CD14-positive monocyte (primary cell): Measurements from ENCODE around the gene TRAM2. TPM values are rescaled to one million over a fixed set of nuclear protein-coding genes. Genes with fewer than 3 reads are reported as not detected.

Source experiments
- DNase-seq, 3 donors: peaks; one replicate each; pipeline ENCODE4 v3.0.0-alpha.2; 2011 to 2022
- H2AFZ ChIP-seq: 2 replicates; pipeline ENCODE4 v1.6.0; 2012; ENCODE audit warnings: mild to moderate bottlenecking, low read depth, low read length, inconsistent platforms; ENCODE audit not compliant: insufficient read depth, poor library complexity, severe bottlenecking
- H3K27ac ChIP-seq, 2 donors: 1 replicate in 1 of 2; 2 replicates in 1 of 2; pipeline ENCODE4 v1.5.1; 2012 to 2013; ENCODE audit warnings: low read length in 2 of 2, control low read depth in 1 of 2, inconsistent platforms in 1 of 2, low read depth in 1 of 2, mild to moderate bottlenecking in 1 of 2
- H3K27me3 ChIP-seq, 2 donors: one replicate each; pipeline versions ENCODE4 v1.6.0 to v1.6.1; 2011 to 2013; ENCODE audit warnings: low read length in 2 of 2; ENCODE audit not compliant: control insufficient read depth in 2 of 2, insufficient read depth in 2 of 2
- H3K36me3 ChIP-seq, 2 donors: replicated peaks in 1 of 2; 1 replicate in 1 of 2; 2 replicates in 1 of 2; pipeline versions ENCODE4 v1.5.1 to v1.6.1; 2012 to 2013; ENCODE audit warnings: low read length in 2 of 2, control low read depth in 1 of 2, inconsistent platforms in 1 of 2, mild to moderate bottlenecking in 1 of 2; ENCODE audit not compliant: insufficient read depth in 2 of 2, control insufficient read depth in 1 of 2
- H3K4me1 ChIP-seq, 2 donors: 1 replicate in 1 of 2; 2 replicates in 1 of 2; pipeline versions ENCODE4 v1.5.1 to v1.6.1; 2012 to 2013; ENCODE audit warnings: low read length in 2 of 2, control low read depth in 1 of 2, inconsistent platforms in 1 of 2, mild to moderate bottlenecking in 1 of 2, moderate library complexity in 1 of 2; ENCODE audit not compliant: insufficient read depth in 2 of 2, control insufficient read depth in 1 of 2
- H3K4me2 ChIP-seq: replicated peaks from 2 replicates; pipeline ENCODE3; 2012; ENCODE audit warnings: low read length, moderate library complexity, mild to moderate bottlenecking; ENCODE audit not compliant: poor library complexity, severe bottlenecking; ENCODE audit errors: extremely low read depth
- H3K4me3 ChIP-seq, 3 experiments: fragments of 200-600 bp in 1 of 3; sonication (generic) in 1 of 3; replicated peaks in 1 of 3; 1 replicate in 2 of 3; 2 replicates in 1 of 3; pipeline ENCODE4 v1.5.1; 2011 to 2013; ENCODE audit warnings: low read length in 3 of 3, mild to moderate bottlenecking in 3 of 3, control low read depth in 2 of 3, low read depth in 2 of 3, inconsistent platforms in 1 of 3, moderate library complexity in 1 of 3
- H3K79me2 ChIP-seq: 2 replicates; pipeline ENCODE4 v1.6.0; 2012; ENCODE audit warnings: mild to moderate bottlenecking, control low read depth, inconsistent platforms, low read length, moderate library complexity; ENCODE audit not compliant: insufficient read depth
- H3K9ac ChIP-seq: 2 replicates; pipeline ENCODE4 v1.6.0; 2017; ENCODE audit warnings: low read length, mild to moderate bottlenecking; ENCODE audit not compliant: insufficient read depth, poor library complexity, severe bottlenecking
- H3K9me3 ChIP-seq, 2 donors: replicated peaks in 1 of 2; 1 replicate in 1 of 2; 2 replicates in 1 of 2; pipeline versions ENCODE4 v1.5.1 to v1.6.1; 2012 to 2013; ENCODE audit warnings: low read length in 2 of 2, control low read depth in 1 of 2; ENCODE audit not compliant: control insufficient read depth in 1 of 2, insufficient read depth in 1 of 2
- H4K20me1 ChIP-seq: 2 replicates; pipeline ENCODE4 v1.6.0; 2012; ENCODE audit warnings: mild to moderate bottlenecking, low read length, control low read depth, moderate library complexity; ENCODE audit not compliant: insufficient read depth
- H3K27ac Mint-ChIP-seq, 7 donors: one replicate each; pipeline ENCODE4 v1.8.0; 2020; ENCODE audit warnings: mild to moderate bottlenecking in 7 of 7, mixed read lengths in 7 of 7, moderate library complexity in 6 of 7, inconsistent platforms in 2 of 7
- H3K27me3 Mint-ChIP-seq, 3 donors: one replicate each; pipeline ENCODE4 v1.8.0; 2021 to 2022; ENCODE audit warnings: low read depth in 3 of 3, mild to moderate bottlenecking in 3 of 3, mixed read lengths in 3 of 3, moderate library complexity in 3 of 3, inconsistent platforms in 1 of 3
- H3K36me3 Mint-ChIP-seq, 2 donors: one replicate each; pipeline ENCODE4 v1.8.0; 2020; ENCODE audit warnings: mixed read lengths in 2 of 2, inconsistent platforms in 1 of 2, mild to moderate bottlenecking in 1 of 2
- H3K4me1 Mint-ChIP-seq: one replicate; pipeline ENCODE4 v1.8.0; 2020; ENCODE audit warnings: mild to moderate bottlenecking, mixed read lengths
- H3K4me3 Mint-ChIP-seq, 2 donors: one replicate each; pipeline ENCODE4 v1.8.0; 2020; ENCODE audit warnings: mild to moderate bottlenecking in 2 of 2, mixed read lengths in 2 of 2, moderate library complexity in 1 of 2
- H3K9me3 Mint-ChIP-seq, 7 donors: one replicate each; pipeline ENCODE4 v1.8.0; 2020 to 2022; ENCODE audit warnings: mixed read lengths in 7 of 7, mild to moderate bottlenecking in 6 of 7, moderate library complexity in 6 of 7, inconsistent platforms in 2 of 7
- WGBS: methylation state at CpG from one replicate; pipeline ENCODE4 v1.1.5; 2013; ENCODE audit warnings: missing lambda C conversion rate; ENCODE audit not compliant: insufficient coverage; 5-methylcytosine and 5-hydroxymethylcytosine counted together
- intact Hi-C, 2 donors: fragments of 100-400 bp; cut with micrococcal nuclease; formaldehyde crosslinking; loops; one replicate each; pipeline versions ENCODE4 v1.15.0 to v1.15.1; 2023
- polyA plus RNA-seq, 3 donors: library from polyadenylated mRNA; depleted of rRNA in 1 of 3; unstranded in 2 of 3; stranded (reverse) in 1 of 3; fragments of 300-500 nt in 2 of 3; fragments of >200 nt in 1 of 3; fragmentation: Illumina TruSeq in 2 of 3; gene quantifications; 1 replicate in 2 of 3; 2 replicates in 1 of 3; pipeline ENCODE4 v1.2.3, GENCODE V29; 2012 to 2021
- TF ChIP-seq, protein P1 (sequence below): fragments of 200-600 bp; IDR thresholded peaks from one replicate; pipeline ENCODE4 v1.8.0; 2022; ENCODE audit warnings: antibody characterized with exemption, mild to moderate bottlenecking

The TRAM2 gene
- polyA plus RNA-seq, 3 donors: 4.7 to 11.7 (median 5.9) TPM

DNA sequence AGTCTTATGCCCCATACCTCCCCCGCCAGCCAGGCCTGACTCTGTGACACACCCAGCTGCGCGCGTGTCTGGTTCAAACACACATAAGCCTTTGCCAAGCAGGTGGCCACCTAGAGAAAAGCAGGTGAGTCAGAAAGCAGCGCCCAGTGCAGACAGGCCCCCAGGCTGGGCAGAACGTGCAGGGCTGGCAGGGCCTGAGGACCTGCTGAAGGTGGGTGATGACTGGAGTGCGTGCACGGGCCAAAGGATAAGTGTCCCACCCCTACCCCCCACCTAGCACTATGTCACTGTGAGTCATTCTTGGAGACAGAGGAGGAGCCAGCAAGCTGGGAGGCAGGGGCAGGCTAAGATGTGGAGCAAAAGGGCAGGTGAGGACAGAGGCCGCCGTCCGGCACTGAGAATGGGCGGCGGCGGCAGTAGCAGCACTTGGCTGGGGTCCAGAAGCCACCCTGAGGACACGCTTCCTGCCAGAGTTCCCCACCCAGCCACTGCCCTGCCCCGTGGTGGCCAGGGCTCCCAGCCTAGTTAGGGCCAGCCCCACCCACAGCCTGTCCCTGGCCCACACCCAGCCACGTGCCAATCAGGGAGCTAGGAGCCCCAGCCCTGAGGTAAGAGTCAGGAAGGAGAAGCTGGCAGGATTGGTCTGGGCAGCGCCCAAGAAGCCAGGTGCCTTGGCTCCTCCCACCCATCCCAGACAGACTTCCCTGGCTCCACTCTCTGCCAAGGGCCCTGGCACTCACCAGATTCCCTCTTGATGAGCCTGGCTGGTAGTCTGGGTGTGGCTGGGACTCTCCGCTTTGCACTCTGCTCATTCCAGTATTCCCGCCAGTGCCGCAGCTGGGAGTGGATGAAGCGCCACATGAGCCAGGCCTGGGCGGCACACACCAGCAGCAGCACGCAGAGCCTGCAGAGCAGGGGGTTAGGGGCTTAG, 72.7 kb downstream of the TRAM2 start:
- Histone ChIP-seq H3K9ac (peak overlapping the region; percentile 48), H2AFZ (peak overlapping the region; percentile 46), H3K9me3 (peaks cover 0 to 4% of the 10 kb centered on the region in 2 donors), H3K27me3 (no peaks in the 10 kb centered on the region), H3K4me2 (peak overlapping the region; percentile 48), H3K36me3 (peaks cover 42 to 62% of the 10 kb centered on the region in 2 donors), H3K4me1 (peaks cover 39 to 45% of the 10 kb centered on the region in 2 donors), H3K4me3 (peak overlapping the region in 1 of 3 experiments; percentile 50), H3K79me2 (no peaks in the 10 kb centered on the region), H3K27ac (peak overlapping the region; percentile 52 to 82), H4K20me1 (no peaks in the 10 kb centered on the region)
- Mint-ChIP-seq H3K36me3 (peaks cover 54 to 66% of the 10 kb centered on the region in 2 donors), H3K4me1 (peaks cover 51% of the 10 kb centered on the region), H3K27me3 (peaks cover 0 to 2% (median 0%) of the 10 kb centered on the region in 3 donors), H3K9me3 (peaks cover 0 to 4% (median 0%) of the 10 kb centered on the region in 7 donors), H3K27ac (peak overlapping the region; percentile 45 to 92 (median 78)), H3K4me3 (peak overlapping the region; percentile 67 to 80)
- TF ChIP-seq, protein P1, sequence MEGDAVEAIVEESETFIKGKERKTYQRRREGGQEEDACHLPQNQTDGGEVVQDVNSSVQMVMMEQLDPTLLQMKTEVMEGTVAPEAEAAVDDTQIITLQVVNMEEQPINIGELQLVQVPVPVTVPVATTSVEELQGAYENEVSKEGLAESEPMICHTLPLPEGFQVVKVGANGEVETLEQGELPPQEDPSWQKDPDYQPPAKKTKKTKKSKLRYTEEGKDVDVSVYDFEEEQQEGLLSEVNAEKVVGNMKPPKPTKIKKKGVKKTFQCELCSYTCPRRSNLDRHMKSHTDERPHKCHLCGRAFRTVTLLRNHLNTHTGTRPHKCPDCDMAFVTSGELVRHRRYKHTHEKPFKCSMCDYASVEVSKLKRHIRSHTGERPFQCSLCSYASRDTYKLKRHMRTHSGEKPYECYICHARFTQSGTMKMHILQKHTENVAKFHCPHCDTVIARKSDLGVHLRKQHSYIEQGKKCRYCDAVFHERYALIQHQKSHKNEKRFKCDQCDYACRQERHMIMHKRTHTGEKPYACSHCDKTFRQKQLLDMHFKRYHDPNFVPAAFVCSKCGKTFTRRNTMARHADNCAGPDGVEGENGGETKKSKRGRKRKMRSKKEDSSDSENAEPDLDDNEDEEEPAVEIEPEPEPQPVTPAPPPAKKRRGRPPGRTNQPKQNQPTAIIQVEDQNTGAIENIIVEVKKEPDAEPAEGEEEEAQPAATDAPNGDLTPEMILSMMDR: no peak
- intact Hi-C loops: no loop called here
- WGBS: 55% methylated on average over 14 of the region's 24 CpGs
- DNase-seq: peak; percentile 67 to 82 (median 75)

DNA sequence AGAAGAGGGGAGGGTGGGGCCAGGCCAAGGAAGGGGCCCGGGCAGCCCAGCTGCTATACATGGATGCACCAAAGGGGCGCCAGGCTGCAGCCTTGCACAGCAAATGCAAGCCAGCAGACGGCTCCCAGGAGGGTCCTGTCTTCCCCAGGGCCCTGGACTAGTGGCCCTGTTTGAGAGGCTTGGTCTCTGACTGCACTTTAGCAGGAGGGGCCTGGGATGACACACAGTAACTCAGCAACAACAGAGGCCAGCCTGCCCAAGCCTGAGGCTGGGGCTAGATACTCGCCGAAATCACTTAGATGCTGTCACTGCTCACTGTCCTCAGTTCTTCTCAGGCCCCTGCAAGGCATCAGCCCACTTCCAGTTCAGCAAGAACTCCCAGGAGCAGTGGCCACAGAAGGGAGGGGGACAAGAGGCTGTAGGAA, 73.5 kb downstream of the TRAM2 start:
- WGBS: 85% methylated on average over 3 of the region's 5 CpGs
- Histone ChIP-seq H2AFZ (no peak overlapping the region), H3K4me1 (peaks cover 39 to 45% of the 10 kb centered on the region in 2 donors), H3K4me3 (peak overlapping the region in 1 of 3 experiments; percentile 50), H3K4me2 (no peak overlapping the region), H4K20me1 (no peaks in the 10 kb centered on the region), H3K27me3 (no peaks in the 10 kb centered on the region), H3K9ac (peak overlapping the region; percentile 48), H3K36me3 (peaks cover 34 to 55% of the 10 kb centered on the region in 2 donors), H3K27ac (peak overlapping the region; percentile 9 to 82), H3K79me2 (no peaks in the 10 kb centered on the region), H3K9me3 (peaks cover 0 to 4% of the 10 kb centered on the region in 2 donors)
- peaks cover 0 to 2% (median 0%) of the 10 kb centered on the region in 3 donors for H3K27me3 Mint-ChIP-seq
- H3K27ac Mint-ChIP-seq: peak overlapping the region in 2 of 7 donors; percentile 82 to 85
- TF ChIP-seq, protein P1: no peak
- H3K36me3 Mint-ChIP-seq: peaks cover 47 to 59% of the 10 kb centered on the region in 2 donors
- H3K9me3 Mint-ChIP-seq: peaks cover 0 to 4% (median 0%) of the 10 kb centered on the region in 7 donors
- intact Hi-C loops: no loop called here
- no peak overlapping the region for H3K4me3 Mint-ChIP-seq
- peaks cover 51% of the 10 kb centered on the region for H3K4me1 Mint-ChIP-seq
- no peak for DNase-seq
